OCI-M1 (cell line): ENCODE results near the gene PFN1.

Experiments used
- DNase-seq: peaks from one replicate; lab custom pipeline; 2025; lab: John Stamatoyannopoulos, UW

The PFN1 gene

DNA sequence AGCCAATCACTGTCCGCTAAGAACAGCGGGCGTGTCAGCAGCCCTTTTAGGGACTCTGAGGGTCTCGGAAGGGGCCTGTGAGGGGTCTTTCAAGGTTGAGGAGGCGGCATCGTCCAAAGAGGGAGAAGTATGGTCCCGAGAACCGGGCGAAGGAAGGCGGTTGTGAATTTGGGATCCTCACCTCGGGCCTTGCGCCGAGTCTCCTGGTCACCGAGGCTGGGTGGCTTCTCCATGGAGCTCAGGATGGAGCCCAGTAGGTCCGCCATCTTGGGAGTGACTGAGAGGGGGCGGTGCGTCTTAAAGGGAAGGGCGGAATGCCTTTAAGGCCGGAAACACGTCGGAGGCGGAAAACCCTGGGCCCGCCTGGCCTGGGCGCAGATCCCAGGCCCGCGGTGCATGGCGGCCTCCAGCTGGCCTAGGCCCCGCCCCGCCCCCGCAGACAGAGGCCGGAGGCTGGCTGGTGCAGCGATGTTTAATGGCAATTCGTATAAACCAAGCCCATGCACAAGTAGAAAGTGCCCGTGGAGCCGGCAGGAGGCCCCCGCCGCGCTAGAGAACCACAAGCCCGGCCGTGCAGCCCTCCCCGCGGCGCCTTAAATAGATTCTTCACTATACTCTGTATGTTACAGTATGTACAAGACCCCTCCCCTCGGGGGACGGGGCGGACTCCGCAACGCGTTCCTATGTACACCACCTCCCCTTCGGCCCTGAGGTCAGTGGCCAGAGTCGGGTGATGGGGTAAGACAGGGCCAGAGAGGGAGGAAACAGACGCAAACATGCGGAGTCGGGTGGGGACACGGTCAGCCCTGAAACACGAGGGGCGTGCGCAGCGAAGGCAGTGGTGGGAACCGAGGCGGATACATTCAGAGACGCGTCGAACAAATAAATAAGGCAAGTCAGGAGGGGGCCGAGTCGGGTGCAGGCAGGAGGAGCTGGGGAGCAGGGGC is 19.5 kb upstream of the PFN1 start, which contains the start of gene SPAG7:
Gene SPAG7 (minus strand): TSS at position 279 of the 947 bp plus-strand sequence. CDS start 13 bp downstream, at position 266.
- DNase-seq = peak; percentile 99

DNA sequence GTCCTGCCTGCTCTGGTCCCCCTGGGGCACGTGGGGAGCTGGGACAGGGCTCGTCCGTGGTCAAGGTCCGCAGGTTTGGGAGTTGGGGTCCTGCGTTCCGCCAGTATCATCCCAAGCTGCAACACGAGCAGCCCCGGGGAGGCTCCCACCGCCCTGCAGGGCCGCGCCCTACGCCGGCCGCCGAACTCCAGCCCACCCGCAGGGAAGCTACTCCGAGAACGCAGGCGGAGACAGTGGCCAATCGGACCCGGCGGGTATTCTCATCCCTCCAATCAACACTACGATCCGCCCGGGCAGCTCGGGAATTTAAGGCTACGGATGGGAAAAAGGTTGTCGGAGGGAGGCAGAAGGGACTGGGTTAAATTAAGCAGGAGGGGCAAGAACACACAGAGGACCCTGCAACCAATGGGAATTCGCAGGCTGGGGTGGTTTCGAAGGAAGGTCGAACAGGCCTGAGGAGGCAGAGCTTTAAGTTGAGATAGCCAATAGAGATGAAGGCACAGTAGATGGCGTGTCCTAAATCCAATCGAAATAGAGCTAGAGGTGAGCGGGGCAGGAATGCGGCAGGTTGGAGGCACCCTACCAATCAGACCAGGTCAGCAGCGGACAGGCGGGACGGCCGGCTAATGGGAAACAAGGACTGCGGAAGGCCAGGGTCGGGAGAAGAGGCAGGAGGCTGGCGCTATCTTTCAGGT is 18.7 kb upstream of the PFN1 start:
- peak; percentile 100 for DNase-seq

GRCh38 chr17:4965311-4965986 is 17.1 kb upstream of the PFN1 start:
- no peak for DNase-seq

GRCh38 chr17:4960279-4960922 is 12.1 kb upstream of the PFN1 start:
- no peak for DNase-seq

DNA sequence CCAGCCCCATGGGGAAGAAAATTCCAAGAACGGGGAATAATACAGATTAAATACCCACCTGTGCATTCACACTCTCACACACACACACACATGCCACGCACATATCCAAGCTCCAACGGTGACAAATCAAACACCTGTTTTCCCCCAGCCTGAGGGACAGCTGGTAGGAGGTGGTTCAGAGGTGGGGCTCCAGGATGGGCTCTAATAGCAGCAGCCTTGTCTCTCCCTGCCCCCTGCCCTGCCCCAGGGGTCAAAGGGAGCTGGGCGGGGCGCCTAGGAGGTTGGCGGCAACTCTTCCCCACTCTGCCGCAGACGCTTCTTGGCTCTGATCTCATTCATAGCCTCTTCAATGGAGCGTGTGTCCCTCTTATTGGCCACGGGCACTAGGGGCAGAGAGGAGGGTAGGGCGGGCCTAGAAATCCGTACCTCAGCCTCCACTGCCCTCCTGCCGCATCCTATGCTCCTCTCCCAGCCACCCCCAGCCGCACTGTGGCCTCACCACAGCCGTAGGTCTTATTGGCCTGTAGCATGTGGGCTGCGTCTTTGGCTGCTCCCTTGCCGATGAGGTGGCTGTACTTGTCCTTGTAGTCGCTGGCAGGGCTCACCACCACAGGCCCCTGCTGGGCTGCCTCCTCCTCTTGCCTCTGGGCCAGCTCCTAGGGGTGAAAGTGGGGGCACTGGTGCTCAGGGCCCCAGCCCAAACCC is 11.1 kb upstream of the PFN1 start:
- no peak for DNase-seq

DNA sequence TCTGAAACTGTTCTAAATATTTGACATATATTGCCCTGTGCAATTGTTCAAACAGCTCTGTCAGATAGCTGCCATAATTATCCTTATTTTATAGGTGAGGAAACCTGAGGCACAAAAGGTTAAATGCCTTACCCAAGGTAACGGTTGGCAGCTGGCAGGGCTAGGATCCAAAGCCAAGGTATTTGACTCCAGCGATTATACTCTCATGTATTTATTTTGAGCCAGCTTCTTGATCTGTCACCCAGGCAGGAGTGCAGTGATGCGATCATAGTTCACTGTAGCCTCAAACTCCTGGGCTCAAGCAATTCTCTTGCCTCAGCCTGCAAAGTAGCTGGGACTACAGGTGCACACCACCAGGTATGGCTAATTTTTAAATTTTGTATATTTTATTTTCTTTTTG is 9.8 kb upstream of the PFN1 start:
- DNase-seq = no peak

DNA sequence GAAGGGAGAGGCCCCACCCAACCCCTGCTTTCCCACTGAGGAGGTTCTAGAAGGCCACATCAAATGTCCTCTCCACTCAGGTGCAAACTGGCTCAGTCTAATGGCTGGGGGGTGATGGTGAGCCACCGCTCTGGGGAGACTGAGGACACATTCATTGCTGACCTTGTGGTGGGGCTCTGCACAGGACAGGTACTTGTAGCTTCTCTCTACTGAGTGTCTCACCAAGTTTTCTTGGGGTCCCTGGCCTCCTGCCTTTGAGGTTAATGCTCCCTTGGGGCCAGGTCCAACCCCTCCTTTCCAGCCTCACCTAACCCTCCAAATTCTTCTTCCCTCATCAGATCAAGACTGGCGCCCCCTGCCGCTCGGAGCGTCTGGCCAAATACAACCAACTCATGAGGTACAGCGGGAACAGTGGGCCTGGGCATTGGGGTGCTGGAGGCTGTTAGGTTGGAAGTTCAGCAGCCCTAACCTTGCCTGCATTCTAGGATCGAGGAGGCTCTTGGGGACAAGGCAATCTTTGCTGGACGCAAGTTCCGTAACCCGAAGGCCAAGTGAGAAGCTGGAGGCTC is 8.2 kb upstream of the PFN1 start:
- DNase-seq = peak; percentile 70

DNA sequence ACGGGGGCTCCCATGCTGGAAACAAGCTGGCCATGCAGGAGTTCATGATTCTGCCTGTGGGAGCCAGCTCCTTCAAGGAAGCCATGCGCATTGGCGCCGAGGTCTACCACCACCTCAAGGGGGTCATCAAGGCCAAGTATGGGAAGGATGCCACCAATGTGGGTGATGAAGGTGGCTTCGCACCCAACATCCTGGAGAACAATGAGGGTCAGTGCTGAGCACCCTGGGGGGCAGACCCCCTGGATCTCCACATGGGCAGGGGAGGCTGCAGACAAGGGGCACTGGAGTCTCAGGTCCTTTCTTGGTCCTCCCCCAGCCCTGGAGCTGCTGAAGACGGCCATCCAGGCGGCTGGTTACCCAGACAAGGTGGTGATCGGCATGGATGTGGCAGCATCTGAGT is 6.8 kb upstream of the PFN1 start:
- DNase-seq = no peak

DNA sequence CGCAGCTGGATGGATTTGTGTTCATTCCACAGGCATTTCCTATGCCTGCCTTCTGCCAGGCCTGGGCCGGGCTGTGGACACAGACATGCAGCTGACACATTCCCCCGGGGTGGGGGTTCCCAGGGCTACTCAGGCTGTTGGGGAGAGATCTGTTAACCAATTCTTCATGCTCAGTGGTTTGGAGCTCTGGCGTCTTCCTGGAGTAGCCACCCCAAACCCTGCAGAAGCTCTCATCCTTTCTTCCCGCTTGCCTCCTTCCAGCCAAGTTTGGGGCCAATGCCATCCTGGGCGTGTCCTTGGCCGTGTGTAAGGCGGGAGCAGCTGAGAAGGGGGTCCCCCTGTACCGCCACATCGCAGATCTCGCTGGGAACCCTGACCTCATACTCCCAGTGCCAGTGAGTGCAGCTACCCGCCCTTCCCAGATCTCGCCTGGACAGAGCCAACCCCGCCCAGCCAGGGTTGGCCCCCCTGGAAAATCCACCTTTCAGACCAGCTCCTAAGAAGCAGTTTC is 5.2 kb upstream of the PFN1 start:
- no peak for DNase-seq

- DNase-seq = peak; percentile 33
Observed at GRCh38 chr17:4951486-4951885, 3.2 kb upstream of the PFN1 start.

GRCh38 chr17:4950746-4951204 is 2.4 kb upstream of the PFN1 start, which contains the start of gene ENO3:
ENO3 (plus strand) TSS chr17:4951119; CDS start chr17:4951830, 711 bp downstream.
- peak; percentile 74 for DNase-seq

DNA sequence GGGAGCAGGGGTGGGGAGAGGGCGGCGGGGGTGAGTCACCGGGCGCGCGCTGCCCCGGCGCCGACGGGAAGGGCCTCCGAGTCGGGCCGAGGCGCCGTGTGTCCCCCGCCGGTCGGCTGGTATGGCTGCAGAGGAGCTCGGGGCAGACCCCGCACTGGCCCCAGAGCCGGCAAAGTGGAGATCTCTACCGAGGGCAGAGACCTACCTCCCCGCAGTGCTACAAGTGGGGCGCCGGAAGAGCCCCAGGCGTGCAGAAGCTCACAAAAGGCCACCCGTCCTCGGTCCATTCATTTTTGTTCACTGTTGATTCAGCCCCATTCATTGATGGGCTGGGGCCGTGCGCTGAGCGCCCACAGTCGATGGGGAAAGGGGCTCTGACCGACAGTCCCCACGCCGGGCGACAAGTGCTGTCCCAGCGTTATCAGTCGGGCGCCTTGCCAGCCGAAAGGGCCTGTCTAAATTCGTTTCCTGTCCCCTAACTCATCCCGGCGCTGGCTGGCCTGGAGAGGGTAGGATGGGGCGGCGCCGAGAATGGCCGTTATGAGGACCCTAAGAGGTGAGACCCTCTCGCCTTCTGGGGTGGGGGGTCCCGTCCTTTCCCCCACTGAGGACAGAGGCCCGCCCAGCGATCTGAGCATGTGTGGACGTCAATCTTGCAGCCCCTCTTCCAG is 1.9 kb upstream of the PFN1 start:
- DNase-seq = peak; percentile 90

DNA sequence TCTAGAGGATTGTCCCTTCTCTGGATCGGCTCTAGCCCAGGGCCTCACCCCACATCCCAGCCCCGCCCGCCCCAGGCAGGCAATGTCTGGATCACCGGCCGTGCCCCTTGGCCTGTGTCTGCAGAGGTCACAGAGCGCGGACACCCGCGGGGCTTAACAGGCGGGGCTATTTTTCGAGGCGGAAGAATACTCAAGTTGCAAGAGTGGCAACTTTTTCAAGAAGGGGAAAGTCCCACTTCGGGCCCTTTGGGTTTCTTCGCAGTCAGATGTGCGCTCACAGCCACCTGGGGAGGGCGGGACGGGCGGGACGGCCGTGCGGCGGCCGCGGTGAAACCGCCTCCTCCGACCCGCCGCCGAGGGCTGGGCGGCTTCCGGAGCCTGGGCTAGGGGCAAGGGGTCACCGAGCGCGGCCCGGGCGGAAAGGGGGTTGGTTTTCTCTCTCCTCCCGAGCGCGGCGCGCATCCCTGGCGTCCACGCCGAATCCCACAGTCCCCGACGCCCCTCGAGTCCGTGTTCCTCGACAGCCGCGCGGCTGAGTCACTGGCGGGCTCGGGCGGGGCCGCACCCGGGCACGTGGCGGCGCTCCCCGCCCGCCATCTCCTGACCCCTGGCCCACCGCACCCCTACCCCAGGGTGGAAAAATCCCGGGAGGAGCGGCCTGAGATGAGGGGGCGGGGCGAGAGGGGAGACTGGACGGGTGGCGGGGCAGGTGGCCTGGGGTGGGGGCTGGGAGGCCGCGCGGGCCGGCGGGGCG is 1.2 kb upstream of the PFN1 start:
- DNase-seq = peak; percentile 94

DNA sequence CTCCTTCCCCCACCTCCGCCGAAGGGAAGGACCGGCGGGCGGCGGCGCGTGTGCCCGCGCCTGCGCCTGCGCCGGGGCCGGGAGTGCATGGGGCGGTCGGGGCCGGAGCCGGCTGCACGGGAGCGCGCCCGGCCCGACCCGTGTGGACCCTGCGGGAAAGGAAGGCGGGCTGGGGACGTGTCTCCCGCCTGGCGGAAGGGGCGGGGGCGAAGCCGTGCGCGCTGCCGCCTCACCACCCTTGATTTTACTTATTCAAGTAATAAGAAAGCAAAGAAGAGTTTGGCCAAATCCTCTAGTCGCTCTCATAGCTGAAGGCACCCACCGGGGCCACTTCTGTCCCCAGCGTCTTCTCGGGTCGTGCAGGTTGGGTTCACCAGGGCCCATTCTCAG is 596 bp upstream of the PFN1 start:
- peak; percentile 97 for DNase-seq

DNA sequence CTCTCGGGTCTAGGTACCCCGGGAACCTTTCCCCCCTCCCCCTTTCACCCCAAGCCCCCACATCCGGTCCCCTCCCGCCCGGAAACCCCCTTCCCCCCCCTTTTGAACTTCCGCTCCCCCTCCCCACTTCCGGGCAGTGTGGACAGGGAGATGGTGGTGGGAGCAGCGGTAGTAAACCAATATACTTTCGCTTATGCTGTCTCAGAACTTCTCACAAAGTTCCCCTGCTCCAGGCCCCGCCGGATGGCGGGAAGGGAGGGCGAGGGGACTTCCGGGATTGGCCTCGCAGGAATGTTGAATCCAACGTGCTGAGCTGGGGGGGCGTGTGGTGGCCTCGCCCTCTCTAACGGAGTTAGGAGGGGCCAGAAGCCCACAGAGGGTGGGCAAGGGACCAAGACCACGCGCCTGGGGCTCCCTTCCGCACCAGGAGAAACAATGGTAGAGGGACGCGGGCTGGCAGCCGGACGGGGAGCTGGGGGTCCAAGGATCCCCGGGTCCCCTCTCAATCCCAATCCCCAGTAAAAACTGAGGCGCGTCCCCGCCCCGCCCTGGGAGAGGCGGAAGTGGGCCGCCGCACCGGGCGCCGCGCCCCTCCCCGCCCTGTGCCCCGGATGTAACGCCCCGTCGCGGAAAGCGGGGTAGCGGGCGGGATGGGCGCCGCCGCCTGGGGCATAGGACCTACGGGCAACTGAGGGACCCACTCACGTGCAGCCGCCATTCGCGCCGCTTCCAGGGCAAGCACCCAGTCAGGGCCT is 742 bp downstream of the PFN1 start:
- peak; percentile 86 for DNase-seq

- DNase-seq = peak; percentile 78
Observed at GRCh38 chr17:4947010-4947410, 1.3 kb downstream of the PFN1 start.

GRCh38 chr17:4946312-4946976 is 1.9 kb downstream of the PFN1 start:
- peak; percentile 59 for DNase-seq

GRCh38 chr17:4945944-4946280 is 2.4 kb downstream of the PFN1 start:
- no peak for DNase-seq
